ENCODE results near the gene TULP4. TPM values are rescaled to one million over a fixed set of nuclear protein-coding genes. Genes with fewer than 3 reads are reported as not detected.
"Not testable (repeated sequence)": the region's sequence is repeated elsewhere in the genome, so short reads cannot be mapped to it uniquely, and the experiment has no call there.

TULP4 gene
- total RNA-seq, 1 donor from 2014 or later, result 55.1 TPM

DNA sequence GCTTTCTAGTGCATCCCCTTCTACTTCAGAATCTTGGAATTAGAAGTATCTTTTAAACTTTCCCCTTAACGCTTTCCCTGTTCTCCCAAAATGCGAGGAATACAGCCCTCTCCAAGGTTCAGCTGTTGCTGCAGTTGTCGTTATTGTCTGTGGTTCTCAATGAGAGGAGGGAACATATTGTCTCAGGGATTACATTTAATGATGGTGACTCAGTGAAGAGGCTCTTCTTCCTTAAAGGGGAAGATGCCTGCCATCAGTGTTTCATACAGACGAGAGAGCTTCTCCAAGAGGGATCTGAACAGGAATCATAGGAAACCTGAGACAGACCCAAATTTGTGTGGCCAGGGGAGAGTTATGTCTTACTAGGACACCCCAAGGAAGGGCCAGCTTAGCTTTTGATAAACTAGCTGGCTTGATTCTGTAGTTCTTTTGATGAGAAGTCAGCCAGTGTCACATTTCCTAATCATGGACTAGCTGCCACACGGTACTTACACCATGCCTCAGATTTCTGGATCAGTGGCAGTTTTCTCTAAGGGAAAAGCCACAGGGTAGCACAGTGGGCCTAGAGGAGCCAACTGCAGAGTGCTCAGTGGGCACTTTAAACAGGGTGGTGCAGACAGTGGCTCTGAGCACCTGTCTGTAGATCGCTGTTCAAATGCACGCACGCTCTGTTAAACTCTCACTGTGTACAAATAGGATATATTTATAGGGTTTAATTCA, 187.9 kb downstream of the TULP4 start:
- DNase-seq (ENCODE audit: low read depth in 2 of 2), result no peak

DNA sequence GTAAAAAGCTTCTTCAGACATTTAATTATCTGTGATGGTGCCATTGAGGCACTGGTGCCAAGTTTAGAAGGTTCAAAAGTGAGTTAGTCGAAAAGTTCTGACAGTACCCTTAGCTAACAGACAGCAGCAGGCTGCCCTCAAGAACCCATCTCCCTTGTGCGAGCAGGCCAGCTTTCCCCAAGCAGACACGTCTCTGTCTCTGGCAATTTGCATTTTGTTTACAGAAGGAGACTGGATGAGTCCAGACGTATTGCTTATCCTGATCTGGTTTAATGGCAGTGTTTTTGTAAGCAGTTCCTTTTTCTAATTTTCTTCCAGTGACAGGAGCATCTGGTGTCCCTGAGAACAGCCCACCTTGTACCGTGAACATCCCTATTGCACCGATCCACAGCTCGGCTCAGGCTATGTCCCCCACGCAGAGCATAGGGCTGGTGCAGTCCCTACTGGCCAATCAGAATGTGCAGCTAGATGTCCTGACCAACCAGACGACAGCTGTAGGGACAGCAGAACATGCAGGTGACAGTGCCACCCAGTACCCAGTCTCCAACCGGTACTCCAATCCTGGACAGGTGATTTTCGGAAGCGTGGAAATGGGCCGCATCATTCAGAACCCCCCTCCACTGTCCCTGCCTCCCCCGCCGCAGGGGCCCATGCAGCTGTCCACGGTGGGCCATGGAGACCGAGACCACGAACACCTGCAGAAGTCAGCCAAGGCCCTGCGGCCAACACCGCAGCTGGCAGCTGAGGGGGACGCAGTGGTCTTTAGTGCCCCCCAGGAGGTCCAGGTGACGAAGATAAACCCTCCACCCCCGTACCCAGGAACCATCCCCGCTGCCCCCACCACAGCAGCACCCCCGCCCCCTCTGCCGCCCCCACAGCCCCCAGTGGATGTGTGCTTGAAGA, 189.3 kb downstream of the TULP4 start:
- DNase-seq (ENCODE audit: low read depth in 2 of 2), result no peak

DNA sequence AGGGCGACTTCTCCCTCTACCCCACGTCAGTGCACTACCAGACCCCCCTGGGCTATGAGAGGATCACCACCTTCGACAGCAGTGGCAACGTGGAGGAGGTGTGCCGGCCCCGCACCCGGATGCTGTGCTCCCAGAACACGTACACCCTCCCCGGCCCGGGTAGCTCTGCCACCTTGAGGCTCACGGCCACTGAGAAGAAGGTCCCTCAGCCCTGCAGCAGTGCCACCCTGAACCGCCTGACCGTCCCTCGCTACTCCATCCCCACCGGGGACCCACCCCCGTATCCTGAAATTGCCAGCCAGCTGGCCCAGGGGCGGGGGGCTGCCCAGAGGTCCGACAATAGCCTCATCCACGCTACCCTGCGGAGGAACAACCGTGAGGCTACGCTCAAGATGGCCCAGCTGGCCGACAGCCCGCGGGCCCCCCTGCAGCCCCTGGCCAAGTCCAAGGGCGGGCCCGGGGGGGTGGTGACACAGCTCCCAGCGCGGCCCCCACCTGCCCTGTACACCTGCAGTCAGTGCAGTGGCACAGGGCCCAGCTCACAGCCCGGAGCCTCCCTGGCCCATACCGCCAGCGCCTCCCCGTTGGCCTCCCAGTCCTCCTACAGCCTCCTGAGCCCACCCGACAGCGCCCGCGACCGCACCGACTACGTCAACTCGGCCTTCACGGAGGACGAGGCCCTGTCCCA, 190.1 kb downstream of the TULP4 start:
- no peak for DNase-seq (ENCODE audit: low read depth in 2 of 2)

DNA sequence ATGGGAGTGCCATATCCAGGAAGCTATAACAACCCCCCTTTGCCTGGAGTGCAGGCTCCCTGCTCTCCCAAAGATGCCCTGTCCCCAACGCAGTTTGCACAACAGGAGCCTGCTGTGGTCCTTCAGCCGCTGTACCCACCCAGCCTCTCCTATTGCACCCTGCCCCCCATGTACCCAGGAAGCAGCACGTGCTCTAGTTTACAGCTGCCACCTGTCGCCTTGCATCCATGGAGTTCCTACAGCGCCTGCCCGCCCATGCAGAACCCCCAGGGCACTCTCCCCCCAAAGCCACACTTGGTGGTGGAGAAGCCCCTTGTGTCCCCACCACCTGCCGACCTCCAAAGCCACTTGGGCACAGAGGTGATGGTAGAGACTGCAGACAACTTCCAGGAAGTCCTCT, 191.0 kb downstream of the TULP4 start:
- DNase-seq (ENCODE audit: low read depth in 2 of 2), result no peak

DNA sequence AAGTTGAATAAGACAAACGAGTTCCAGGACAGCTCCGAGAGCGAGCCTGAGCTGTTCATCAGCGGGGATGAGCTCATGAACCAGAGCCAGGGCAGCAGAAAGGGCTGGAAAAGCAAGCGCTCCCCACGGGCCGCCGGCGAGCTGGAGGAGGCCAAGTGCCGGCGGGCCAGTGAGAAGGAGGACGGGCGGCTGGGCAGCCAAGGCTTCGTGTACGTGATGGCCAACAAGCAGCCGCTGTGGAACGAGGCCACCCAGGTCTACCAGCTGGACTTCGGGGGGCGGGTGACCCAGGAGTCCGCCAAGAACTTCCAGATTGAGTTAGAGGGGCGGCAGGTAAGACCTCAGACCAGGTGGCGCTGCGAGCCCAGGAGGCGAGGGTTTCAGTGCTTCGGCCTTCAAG, 191.6 kb downstream of the TULP4 start:
- DNase-seq (ENCODE audit: low read depth in 2 of 2), result no peak

DNA sequence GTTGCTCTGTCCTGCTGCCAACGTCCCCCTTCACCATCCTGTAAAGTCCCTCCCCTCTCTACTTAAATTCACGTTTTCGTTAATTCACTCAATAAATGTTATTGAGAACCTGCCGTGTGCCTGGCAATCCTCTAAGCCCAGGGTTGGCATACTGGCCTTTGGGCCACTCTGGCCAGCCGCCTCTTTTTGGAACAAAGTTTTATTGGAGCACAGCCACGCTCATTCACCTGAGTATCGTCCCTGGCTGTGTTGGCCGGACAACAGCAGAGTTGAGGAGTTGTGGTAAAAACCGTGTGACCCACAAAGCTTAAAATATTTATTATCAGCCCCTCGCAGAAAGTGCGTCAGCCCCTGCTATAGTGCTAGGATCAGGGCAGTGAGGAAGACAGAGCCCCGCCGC, 192.9 kb downstream of the TULP4 start:
- no peak for DNase-seq (ENCODE audit: low read depth in 2 of 2)

DNA sequence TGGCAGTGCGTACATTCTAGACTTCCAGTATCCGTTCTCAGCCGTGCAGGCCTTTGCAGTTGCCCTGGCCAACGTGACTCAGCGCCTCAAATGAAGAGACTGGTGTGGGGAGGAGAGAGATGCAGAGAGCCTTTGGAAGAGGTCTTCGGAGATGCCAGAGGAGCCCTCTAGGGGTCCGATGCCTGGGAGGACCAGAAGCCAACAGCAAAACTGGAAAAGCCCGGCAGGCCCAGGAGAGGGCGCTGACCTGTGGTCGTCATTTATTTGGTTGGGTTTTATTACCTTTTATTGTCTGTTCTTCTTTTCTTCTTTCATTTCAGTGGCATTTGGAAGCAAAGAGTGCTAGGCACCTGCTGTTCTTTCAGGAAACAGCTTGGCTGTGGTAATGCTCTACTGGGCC, 194.3 kb downstream of the TULP4 start:
- peak in 1 of 2 donors; percentile 22 for DNase-seq (ENCODE audit: low read depth in 2 of 2)

DNA sequence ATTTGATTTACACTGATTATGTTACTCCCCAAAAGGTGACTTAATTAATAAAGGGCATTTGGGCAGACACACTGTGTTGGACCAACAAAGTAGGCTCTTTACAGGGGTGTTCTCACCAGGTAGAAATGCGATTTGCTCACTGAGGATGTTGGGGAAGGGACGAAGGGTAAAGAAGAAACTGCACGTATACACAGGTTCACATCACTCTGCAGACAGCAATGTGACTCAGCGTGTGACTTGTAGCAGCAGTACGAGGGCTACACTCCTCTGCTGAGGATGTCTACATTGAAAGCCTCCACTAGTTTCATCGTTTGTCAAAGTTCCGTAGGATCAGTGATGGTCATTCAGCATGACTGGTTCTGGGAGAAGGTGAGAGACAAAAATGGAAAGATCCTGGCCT, 194.9 kb downstream of the TULP4 start:
- no peak for DNase-seq (ENCODE audit: low read depth in 2 of 2)

DNA sequence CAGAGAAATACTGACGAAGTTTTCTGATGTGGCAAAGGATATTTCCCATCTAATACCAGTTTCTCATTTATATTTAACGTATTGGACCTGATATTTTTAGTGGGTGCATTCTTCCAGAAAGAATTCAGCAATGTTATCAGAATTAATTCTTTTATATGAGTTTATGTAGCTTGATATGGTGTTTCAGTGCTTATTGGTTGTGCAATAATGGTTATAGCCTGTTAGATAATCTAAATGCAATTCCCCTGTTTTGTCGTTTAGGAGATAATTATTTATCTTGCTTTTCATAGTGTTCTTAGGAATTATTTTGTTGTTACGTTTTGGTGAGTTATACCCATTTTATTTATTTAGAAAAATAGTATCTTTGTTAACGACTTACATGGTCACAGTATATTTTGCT, 196.2 kb downstream of the TULP4 start:
- no peak for DNase-seq (ENCODE audit: low read depth in 2 of 2)

DNA sequence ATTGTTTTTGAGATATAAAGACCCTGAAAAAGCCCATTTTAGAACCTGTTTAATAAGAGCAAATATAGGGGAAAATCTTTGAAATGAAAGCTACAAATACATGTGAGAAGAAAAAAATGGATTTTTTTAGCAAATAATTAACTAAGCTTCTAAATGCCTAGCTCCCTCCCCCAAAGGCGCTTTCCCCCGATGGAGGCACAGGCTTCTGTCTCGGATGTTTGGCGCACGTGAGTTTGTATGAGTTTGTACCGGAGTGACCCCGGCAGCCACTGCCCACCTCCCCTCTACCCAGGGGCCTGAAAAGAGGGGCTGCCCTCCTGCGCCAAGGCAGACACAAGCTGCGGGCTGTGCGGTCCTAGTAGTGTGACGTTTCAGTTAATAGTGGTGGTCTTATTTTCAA, 197.2 kb downstream of the TULP4 start:
- DNase-seq (ENCODE audit: low read depth in 2 of 2), result no peak

DNA sequence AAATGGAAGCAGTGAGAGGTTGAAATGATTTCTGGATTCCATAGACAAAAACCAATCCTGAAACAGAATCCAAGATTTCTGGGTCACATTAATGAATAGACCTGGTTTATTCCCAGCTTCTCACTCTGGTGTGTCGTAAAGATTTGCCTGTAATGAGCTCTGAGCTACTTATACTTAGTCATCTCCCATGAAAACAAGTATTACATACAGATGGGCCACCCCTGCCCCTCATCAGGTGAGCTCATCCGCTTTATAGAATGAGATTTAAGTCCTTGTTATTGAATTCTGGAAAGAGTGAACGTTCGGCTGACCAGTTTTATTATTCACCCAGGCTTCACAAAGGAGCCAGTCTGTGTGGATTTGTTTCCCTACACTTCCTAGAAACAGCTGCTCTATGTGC, 200.5 kb downstream of the TULP4 start:
- no peak for DNase-seq (ENCODE audit: low read depth in 2 of 2)

DNA sequence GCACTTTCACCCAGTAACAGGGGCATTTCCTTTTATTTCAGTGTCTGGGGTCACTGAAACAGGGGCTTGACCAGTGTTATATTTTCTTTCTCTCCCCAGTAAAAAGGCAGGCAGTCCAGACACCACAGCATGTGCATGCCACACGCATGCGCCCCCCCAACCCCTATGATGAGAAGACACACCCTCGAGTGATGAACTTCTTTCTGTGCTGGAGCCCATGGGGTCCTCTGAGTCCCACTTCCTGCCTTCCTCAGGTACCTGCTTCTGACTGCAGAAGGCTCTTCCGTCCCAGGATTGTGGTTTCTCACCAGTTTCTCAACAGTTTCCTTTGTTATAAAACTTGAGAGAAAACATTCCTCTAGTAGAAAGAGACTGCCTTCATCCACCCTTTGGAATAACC, 201.9 kb downstream of the TULP4 start:
- no peak for DNase-seq (ENCODE audit: low read depth in 2 of 2)

DNA sequence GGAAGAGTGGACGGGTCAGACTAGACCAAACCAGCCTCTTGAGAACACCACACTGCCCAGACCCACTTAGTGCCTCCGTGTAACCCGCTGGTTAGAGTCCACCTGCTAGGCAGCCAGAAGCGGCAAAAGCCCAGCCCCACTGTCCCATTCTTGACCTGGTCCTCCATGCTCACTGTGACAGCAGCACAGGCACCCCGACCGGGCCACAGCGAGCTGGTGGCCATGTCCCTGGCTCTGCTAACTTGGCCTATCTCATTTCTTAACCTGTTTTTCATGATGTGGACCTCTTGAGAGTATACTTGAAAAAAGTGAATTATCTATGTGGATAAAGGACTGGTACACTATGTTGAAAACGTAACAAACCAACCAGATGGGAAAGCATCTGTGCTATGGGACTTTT, 202.7 kb downstream of the TULP4 start:
- DNase-seq (ENCODE audit: low read depth in 2 of 2), result no peak

DNA sequence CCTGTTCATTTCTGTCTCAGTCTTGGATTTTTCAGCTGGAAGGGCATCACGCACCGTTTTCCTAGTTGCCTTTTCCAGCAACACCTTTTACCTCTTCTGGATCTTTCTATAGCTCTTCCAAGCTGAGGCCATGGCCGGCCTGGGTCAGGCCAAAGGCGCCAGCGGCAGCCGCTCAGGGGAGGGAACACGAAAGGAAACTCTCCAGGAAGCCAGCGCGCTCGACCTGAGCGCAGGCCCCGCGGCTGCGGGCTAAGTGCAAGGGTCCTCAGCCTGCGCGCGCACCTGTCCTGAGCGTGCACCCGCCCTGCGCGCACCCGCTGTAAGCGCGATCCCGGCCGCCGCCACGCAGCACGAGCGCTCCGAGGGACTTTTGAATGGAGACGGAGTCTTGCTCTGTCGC, 203.8 kb downstream of the TULP4 start:
- DNase-seq (ENCODE audit: low read depth in 2 of 2), result peak in 1 of 2 donors; percentile 11

DNA sequence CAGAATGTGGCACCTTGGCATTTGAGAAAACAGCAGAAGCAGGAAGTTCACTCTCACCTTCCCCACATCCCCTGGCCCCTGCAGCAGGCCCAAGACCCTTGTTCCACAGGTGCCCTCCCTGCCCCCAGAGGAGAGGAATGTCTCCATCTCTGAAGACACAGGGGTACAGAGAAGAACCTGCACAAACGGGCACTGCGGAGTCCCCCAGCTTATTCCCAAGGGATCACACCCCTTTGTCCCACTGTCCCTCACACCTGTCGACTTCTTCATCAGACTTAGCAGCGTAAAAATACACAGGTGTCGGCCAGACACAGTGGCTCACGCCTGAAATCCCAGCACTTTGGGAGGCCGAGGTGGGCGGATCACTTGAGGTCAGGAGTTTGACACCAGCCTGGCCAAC, 204.8 kb downstream of the TULP4 start:
- DNase-seq (ENCODE audit: low read depth in 2 of 2), result no peak

DNA sequence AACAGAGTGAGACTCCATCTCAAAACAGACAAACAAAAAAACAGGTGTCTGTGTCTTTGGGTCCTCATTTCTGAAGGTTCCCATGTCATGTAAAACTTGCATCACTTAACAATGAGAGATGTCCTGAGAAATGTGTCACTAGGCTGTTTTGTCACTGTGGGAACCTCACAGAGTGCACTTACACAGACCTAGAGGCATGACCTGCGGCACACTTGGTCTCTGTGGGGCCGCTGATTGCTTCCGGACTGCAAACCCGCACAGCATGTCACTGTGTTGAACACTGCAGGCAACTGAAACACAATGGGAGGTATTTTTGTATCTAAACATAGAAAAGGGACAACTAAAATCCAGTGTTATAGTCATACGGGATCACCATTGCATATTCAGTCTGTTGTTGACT, 205.3 kb downstream of the TULP4 start:
- peak; percentile 38 to 61 for DNase-seq (ENCODE audit: low read depth in 2 of 2)

DNA sequence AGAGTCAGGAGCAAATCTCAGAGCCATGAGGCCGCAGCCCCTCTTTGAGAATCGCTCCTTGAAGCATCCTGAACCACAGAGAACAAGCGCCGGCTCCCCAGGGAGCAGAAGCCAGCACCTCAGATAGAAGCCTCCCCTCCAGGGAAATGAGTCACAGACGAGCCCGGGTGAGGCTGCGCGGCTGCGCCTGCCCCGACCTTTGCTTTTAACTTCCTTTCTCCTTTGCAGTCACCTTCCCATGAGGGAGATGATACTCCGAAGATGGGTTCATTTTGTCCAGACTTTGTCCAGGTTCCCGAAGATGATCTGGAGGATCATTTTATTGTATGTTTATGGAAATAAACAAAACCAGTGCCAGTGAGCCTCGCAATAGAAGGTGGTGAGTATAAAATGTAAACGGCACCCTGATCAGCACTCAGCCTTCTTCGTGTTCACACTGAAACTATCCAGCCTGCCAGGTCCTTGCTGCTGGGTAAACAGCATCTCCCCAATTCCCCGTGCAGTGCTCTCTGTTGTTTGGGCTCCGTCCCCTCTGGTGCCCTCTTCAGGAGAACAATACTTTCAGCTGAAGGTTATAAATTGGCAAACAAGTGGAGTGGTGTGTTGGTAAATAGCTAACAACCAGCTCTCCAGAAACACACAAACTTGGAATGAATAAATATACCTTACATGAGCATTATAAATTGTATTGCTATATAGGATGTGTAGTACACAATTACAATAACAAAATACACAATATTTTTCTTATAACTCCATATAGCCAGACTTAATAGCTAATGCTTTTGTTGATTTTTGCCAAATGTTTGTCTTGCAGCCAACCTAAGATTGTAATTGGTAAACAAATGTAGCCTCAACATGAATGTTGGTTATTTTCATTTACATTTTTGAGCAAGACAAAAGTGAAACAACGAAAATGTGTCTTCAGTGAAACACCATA, 206.2 kb downstream of the TULP4 start:
- peak; percentile 37 to 68 for DNase-seq (ENCODE audit: low read depth in 2 of 2)

DNA sequence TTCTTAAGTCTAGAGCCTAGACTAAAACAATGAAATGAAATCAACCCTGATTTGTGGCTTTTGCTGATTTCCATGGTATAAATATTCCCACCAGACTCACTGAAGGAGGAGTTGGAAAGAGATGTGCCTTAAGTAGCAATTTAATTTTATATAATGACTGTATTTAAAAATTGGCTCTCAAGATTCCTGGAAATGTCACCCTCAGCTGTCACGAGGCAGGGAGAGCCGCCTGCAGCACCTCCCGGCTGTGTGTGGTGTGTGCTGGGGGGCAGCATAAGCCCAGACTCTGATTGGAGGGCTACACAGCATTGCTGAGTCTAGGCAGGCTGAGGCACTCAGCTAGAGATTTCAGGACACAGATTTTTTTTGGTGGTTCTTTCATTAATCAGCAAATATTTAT, 207.0 kb downstream of the TULP4 start:
- DNase-seq (ENCODE audit: low read depth in 2 of 2), result no peak

DNA sequence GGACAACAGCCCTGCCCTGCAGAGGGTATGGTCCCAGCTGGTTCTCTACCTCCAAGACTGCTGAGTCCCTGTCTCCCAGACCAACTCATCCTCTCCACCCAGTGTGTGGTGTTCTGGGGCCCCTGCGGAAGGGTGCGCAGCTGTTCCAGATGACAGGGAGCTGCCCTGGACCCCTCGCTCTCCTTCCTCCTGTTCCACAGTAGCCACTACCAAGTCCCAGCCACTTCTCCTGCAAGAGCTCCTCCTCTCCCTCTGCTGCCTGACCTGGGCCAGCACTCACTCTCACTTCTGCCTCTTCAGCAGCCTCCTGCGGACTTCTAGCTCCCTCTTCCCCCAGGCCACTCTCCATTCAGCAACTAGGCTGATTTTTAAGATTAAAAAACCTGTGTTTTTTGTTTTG, 207.5 kb downstream of the TULP4 start:
- DNase-seq (ENCODE audit: low read depth in 2 of 2), result no peak

DNA sequence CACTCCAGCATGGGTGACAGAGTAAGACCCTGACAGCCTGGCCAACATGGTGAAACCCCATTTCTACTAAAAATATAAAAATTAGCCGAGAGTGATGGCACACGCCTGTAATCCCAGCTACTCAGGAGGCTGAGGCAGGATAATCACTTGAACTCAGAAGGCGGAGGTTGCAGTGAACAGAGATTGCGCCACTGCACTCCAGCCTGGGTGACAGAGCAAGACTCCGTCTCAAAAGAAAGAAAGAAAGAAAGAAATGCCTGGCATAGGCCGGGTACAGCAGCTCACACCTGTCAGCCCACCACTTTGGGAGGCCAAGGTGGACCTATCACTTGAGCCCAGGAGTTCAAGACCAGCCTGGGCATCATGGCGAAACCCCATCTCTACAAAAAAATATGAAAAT, 208.7 kb downstream of the TULP4 start:
- DNase-seq (ENCODE audit: low read depth in 2 of 2), result not testable (repeated sequence)

DNA sequence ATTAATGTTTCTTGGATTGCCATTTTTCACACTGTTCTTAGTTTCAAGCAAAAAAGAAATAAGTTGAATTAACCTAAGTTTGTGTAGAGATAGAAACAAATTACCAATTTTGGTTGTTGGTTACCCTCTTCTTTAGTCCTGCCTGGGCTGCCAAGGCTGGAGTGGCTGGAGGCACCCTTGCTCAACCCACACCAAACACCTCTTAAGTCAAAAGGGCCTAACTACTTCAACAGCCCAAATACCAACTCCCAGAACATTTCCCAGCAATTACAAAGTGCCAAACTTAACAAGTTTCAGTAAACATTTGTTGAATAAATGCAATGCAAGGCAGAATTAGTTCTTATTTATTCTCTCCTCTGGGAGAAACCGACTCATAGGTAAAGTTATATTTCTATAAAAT, 209.5 kb downstream of the TULP4 start:
- no peak for DNase-seq (ENCODE audit: low read depth in 2 of 2)
